Ammon's horn (tissue), 1 donor: ENCODE measurements around the gene NIPA2.
"Not testable (repeated sequence)": the region's sequence is repeated elsewhere in the genome, so short reads cannot be mapped to it uniquely, and the experiment has no call there.

Experiments
- DNase-seq: peaks from one replicate; pipeline ENCODE4 v3.0.0-alpha.2; 2016; ENCODE audit warnings: low spot score

NIPA2 gene

GRCh38 chr15:22838292-22839042 lies at the start of gene NIPA2:
TSS of gene NIPA2 (plus strand) at chr15:22838666. CDS start at chr15:22851732, 13,066 bp downstream.
- peak; percentile 97 for DNase-seq

- DNase-seq: no peak
These were observed 44.4 kb upstream of the NIPA2 start for GRCh38 chr15:22794063-22794462.

- DNase-seq: no peak
These were observed 43.8 kb upstream of the NIPA2 start for GRCh38 chr15:22794621-22795167.

GRCh38 chr15:22795206-22796063 lies 43.0 kb upstream of the NIPA2 start:
- no peak for DNase-seq

- DNase-seq: no peak
These were observed 42.4 kb upstream of the NIPA2 start for GRCh38 chr15:22796079-22796478.

- no peak for DNase-seq
These were observed 38.6 kb upstream of the NIPA2 start for GRCh38 chr15:22799902-22800301.

- DNase-seq: not testable (repeated sequence)
These were observed 35.5 kb upstream of the NIPA2 start for GRCh38 chr15:22803006-22803405.

- DNase-seq: peak; percentile 82
These were observed 32.3 kb upstream of the NIPA2 start for GRCh38 chr15:22806156-22806555.

- DNase-seq: peak; percentile 35
These were observed 31.8 kb upstream of the NIPA2 start for GRCh38 chr15:22806664-22807063.

GRCh38 chr15:22807831-22808230 lies 30.6 kb upstream of the NIPA2 start:
- DNase-seq: not testable (repeated sequence)

GRCh38 chr15:22808240-22808639 lies 30.2 kb upstream of the NIPA2 start:
- DNase-seq: no peak

- DNase-seq: no peak
These were observed 29.6 kb upstream of the NIPA2 start for GRCh38 chr15:22808761-22809280.

GRCh38 chr15:22810033-22810852 lies 28.2 kb upstream of the NIPA2 start:
- DNase-seq: no peak

- DNase-seq: no peak
These were observed 27.6 kb upstream of the NIPA2 start for GRCh38 chr15:22810853-22811338.

- peak; percentile 91 for DNase-seq
These were observed 26.8 kb upstream of the NIPA2 start for GRCh38 chr15:22811640-22812039.

- DNase-seq: no peak
These were observed 24.6 kb upstream of the NIPA2 start for GRCh38 chr15:22813844-22814243.

GRCh38 chr15:22815766-22816165 lies 22.7 kb upstream of the NIPA2 start:
- no peak for DNase-seq

GRCh38 chr15:22819651-22820050 lies 18.8 kb upstream of the NIPA2 start:
- no peak for DNase-seq

- DNase-seq: no peak
These were observed 14.9 kb upstream of the NIPA2 start for GRCh38 chr15:22823495-22824128.

- DNase-seq: no peak
These were observed 11.3 kb upstream of the NIPA2 start for GRCh38 chr15:22827125-22827524.

- DNase-seq: no peak
These were observed 7.0 kb upstream of the NIPA2 start for GRCh38 chr15:22831473-22831872.
